ENCODE results near the gene DCLRE1C. TPM values are rescaled to one million over a fixed set of nuclear protein-coding genes. Genes with fewer than 3 reads are reported as not detected.

The DCLRE1C gene
- total RNA-seq, 1 donor = 17.7 TPM

DNA sequence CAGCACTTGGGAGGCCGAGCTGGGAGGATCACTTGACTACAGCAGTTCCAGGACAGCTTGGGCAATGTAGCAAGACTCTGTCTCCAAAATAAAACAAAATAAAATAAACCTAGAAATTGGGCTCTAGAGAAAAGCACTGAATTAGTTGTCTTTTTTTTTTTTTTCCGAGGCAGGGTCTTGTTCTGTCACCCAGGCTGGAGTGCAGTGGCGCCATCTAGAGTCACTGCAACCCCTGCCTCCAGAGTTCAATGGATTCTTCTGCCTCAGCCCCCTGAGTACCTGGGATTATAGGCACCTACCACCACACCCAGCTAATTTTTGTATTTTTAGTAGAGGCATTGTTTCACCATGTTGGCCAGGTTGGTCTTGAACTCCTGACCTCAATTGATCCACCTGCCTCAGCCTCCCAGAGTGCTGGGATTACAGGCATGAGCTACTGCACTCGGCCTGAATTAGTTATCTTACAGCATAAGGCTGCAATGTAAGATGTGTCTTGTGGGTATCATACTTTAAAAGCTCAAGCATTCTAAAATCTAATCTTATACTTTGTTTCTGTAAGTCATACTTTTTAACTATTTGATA, 18.1 kb upstream of the DCLRE1C start:
- TF ChIP-seq, protein P1, sequence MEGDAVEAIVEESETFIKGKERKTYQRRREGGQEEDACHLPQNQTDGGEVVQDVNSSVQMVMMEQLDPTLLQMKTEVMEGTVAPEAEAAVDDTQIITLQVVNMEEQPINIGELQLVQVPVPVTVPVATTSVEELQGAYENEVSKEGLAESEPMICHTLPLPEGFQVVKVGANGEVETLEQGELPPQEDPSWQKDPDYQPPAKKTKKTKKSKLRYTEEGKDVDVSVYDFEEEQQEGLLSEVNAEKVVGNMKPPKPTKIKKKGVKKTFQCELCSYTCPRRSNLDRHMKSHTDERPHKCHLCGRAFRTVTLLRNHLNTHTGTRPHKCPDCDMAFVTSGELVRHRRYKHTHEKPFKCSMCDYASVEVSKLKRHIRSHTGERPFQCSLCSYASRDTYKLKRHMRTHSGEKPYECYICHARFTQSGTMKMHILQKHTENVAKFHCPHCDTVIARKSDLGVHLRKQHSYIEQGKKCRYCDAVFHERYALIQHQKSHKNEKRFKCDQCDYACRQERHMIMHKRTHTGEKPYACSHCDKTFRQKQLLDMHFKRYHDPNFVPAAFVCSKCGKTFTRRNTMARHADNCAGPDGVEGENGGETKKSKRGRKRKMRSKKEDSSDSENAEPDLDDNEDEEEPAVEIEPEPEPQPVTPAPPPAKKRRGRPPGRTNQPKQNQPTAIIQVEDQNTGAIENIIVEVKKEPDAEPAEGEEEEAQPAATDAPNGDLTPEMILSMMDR (IDR thresholded peaks at IDR 0.05; ENCODE audit: insufficient read depth, low read length) = peak; percentile 53
- DNase-seq (ENCODE audit: low read depth) = peak; percentile 10

DNA sequence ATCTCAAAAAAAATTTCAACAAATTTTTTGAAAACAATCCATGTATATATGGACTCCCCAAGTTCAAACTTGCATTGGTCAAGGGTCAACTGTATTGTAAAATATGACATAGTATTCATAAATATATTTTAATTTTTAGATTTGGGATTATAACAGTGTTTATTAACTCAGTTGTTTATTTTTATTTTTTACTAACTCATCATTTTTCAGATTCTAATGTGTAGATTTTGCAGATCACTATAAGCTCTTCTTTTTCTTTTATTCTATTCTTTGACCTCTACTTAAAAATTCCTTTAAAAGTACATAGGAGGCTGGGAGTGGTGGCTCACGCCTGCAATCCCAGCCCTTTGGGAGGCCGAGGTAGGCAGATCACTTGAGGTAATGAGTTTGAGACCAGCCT, 14.0 kb upstream of the DCLRE1C start:
- H3K4me3 ChIP-seq (ENCODE audit: low read depth, low read length) = no peak overlapping the region
- TF ChIP-seq, protein P1 (IDR thresholded peaks at IDR 0.05; ENCODE audit: insufficient read depth, low read length) = no peak
- DNase-seq (ENCODE audit: low read depth) = no peak

More for the DNA sequence above, 18.1 kb upstream of the DCLRE1C start:
- H3K4me3 ChIP-seq (ENCODE audit: low read depth, low read length) = no peak overlapping the region

DNA sequence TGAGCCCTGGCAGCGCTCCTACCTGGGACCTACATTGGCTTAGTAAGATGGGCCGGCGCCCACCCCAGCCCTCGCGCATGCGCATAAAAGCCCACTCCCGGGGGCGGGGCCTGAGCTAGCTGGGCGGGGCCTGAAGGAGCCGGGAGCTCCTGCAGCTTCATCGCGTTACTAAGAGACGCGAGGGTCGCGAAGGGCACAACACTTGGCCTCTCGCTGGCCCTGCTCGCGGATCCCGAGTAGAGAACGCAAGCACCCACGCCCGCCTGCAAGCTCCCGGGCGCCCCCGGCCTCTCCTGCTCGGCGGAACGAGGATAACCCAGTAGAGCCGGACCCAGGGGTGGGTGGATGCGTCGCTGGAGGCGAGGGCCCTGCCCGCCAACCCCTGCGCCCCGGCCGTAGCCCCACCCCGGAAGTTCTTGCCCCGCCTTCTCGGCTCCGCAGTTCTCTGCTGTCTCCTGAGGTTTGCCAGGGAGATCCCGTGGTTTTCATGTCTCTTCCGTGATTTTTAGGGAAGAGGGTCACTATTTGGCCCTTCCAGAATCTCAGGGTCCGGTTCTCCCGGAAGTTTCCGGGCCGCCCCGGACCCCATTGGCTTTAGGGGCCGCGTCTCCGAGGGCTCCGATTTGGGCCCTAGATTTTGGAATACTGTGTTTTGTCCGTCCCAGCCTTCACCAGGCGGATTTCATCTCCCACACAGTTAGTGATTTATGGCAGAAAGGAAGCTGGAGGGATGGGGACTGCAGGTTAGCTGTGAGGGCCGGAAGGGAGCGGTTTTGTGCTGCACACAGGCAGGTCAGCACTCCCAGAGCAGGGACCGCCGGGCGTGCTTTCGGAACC, 5.5 kb upstream of the DCLRE1C start, which contains the start of gene MEIG1:
MEIG1 (plus strand) TSS at position 168 of the 837 bp plus-strand sequence. CDS start 7,081 bp downstream, outside the sequence.
- H3K4me3 ChIP-seq (ENCODE audit: low read depth, low read length) = peak within 1 kb of the TSS; percentile 85
- DNase-seq (ENCODE audit: low read depth) = peak; percentile 96
- TF ChIP-seq, protein P1 (IDR thresholded peaks at IDR 0.05; ENCODE audit: insufficient read depth, low read length) = no peak

DNA sequence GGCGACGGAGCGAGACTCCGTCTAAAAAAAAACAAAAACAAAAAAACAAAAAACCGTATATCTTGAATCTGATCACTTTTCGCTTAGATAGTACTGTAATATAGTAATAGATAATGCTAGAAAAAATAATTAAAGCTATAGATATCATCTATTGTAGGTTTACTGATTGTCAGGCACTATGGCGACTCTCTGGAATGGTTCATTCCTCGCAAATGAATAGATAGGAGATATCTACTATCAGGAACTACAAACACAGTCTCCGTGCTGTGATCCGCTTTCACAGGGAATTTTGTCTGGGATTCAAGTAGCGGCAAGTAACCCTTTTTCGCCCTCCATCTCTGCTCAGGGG, 5.0 kb upstream of the DCLRE1C start:
- no peak for DNase-seq (ENCODE audit: low read depth)
- TF ChIP-seq, protein P1 (IDR thresholded peaks at IDR 0.05; ENCODE audit: insufficient read depth, low read length) = no peak
- H3K4me3 ChIP-seq (ENCODE audit: low read depth, low read length) = peak overlapping the region; percentile 85

DNA sequence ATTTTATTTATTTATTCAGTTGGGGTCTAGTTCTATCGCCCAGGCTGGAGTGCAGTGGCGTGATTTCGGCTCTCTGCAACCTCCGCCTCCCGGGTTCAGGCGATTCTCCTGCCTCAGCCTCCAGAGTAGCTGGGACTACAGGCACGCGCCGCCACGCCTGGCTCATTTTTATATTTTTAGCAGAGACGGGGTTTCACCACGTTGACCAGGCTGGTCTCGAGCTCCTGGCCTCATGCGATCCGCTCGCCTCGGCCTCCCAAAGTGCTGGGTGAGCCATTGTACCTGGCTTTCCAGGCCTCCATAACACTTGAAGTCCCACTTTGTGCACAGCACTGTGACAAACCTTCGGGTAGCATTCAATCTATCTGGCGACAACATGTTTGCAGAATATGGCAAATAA, 1.0 kb upstream of the DCLRE1C start:
- no peak for DNase-seq (ENCODE audit: low read depth)
- H3K4me3 ChIP-seq (ENCODE audit: low read depth, low read length) = no peak overlapping the region
- TF ChIP-seq, protein P1 (IDR thresholded peaks at IDR 0.05; ENCODE audit: insufficient read depth, low read length) = no peak

DNA sequence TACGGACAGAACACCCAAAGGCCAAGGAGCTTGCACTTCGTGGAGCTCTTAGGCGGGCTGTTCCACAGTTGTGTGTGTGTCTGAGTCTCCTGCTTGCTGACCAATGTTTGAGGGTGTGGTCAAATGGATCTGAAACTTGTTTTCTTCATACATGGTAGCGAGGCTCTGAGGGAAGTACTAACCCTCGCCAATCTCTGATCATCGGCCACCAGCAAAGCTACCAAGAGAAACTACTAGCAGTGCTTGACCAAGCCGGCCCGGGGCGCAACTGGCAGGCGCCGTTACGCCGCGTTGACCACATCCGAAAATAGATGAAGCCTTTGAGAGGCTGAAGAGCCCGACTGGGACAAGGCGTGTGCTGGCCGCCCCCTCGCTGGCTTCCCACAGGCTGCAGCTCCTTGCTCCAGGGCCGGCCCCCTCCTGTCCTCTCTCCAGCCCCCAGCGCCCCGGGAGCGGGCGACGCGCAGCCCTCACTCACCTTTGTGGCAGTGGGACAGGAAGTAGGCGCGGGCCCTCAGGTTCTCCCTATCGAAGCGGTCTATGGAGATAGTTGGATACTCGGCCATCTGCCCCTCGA, 384 bp downstream of the DCLRE1C start:
- TF ChIP-seq, protein P1 (IDR thresholded peaks at IDR 0.05; ENCODE audit: insufficient read depth, low read length) = peak; percentile 28
- peak; percentile 68 for DNase-seq (ENCODE audit: low read depth)
- peak overlapping the region; percentile 91 for H3K4me3 ChIP-seq (ENCODE audit: low read depth, low read length)

Data from fibroblast of the aortic adventitia (primary cell).